ENCODE results near the gene WNT7A. TPM values are rescaled to one million over a fixed set of nuclear protein-coding genes. Genes with fewer than 3 reads are reported as not detected.

The WNT7A gene
- total and polyA plus RNA-seq, 2 experiments from 2014 or later: not detected

- Histone ChIP-seq H3K79me2 (ENCODE audit: insufficient read depth) (no peaks in the 10 kb centered on the region), H3K27ac (no peak overlapping the region), H2AFZ (no peak overlapping the region), H3K4me2 (ENCODE audit: unreplicated experiment) (no peak overlapping the region), H3F3A (ENCODE audit: insufficient read depth) (no peaks in the 10 kb centered on the region), H3K9ac (no peak overlapping the region), H3K4me1 (ENCODE audit: insufficient read depth) (no peaks in the 10 kb centered on the region), H4K20me1 (ENCODE audit: insufficient read depth) (no peaks in the 10 kb centered on the region), H3K27me3 (replicated peaks; ENCODE audit: insufficient read depth) (peaks cover 30% of the 10 kb centered on the region), H3K9me2 (ENCODE audit: insufficient read depth) (no peaks in the 10 kb centered on the region), H3K36me3 (ENCODE audit: low read depth) (no peaks in the 10 kb centered on the region), H3K4me3 (no peak overlapping the region), H3K9me3 (ENCODE audit: low read depth) (no peaks in the 10 kb centered on the region)
- no peak for TF ChIP-seq EZH2 (IDR thresholded peaks at IDR 0.05; ENCODE audit: insufficient read depth, poor library complexity, severe bottlenecking)
- no peak for TF ChIP-seq EZH2phosphoT487 (IDR thresholded peaks at IDR 0.05; ENCODE audit: insufficient read depth, low read depth)
- in situ Hi-C loops (cut with MboI): no loop called here
- DNase-seq: no peak
- WGBS, 2 experiments (ENCODE audit: low coverage in 1 of 2, low lambda C conversion rate in 2 of 2, missing lambda C conversion rate in 2 of 2): 35 to 36% methylated on average over 27 to 29 of the region's 29 CpGs
Observed at GRCh38 chr3:13792512-13793371, 87.1 kb downstream of the WNT7A start.

- no peak for DNase-seq
- H3K27me3 ChIP-seq (replicated peaks; ENCODE audit: insufficient read depth): peaks cover 25% of the 10 kb centered on the region
- no peaks in the 10 kb centered on the region for H4K20me1 ChIP-seq (ENCODE audit: insufficient read depth)
- TF ChIP-seq EZH2phosphoT487 (IDR thresholded peaks at IDR 0.05; ENCODE audit: insufficient read depth, low read depth) (no peak), EZH2 (IDR thresholded peaks at IDR 0.05; ENCODE audit: insufficient read depth, poor library complexity, severe bottlenecking) (no peak)
- H3K9ac ChIP-seq: no peak overlapping the region
- no peak overlapping the region for H2AFZ ChIP-seq
- no peaks in the 10 kb centered on the region for H3K36me3 ChIP-seq (ENCODE audit: low read depth)
- H3K27ac ChIP-seq: no peak overlapping the region
- no peaks in the 10 kb centered on the region for H3F3A ChIP-seq (ENCODE audit: insufficient read depth)
- in situ Hi-C loops (cut with MboI): no loop called here
- 48 to 51% methylated on average over 9 of the region's 9 CpGs for WGBS, 2 experiments (ENCODE audit: low coverage in 1 of 2, low lambda C conversion rate in 2 of 2, missing lambda C conversion rate in 2 of 2)
- no peaks in the 10 kb centered on the region for H3K4me1 ChIP-seq (ENCODE audit: insufficient read depth)
- H3K79me2 ChIP-seq (ENCODE audit: insufficient read depth): no peaks in the 10 kb centered on the region
- no peaks in the 10 kb centered on the region for H3K9me2 ChIP-seq (ENCODE audit: insufficient read depth)
- no peak overlapping the region for H3K4me2 ChIP-seq (ENCODE audit: unreplicated experiment)
- H3K4me3 ChIP-seq: no peak overlapping the region
- H3K9me3 ChIP-seq (ENCODE audit: low read depth): no peaks in the 10 kb centered on the region
Observed at GRCh38 chr3:13792051-13792490, 87.8 kb downstream of the WNT7A start.

GRCh38 chr3:13791198-13792050 is 88.4 kb downstream of the WNT7A start:
- no peak overlapping the region for H2AFZ ChIP-seq
- no peaks in the 10 kb centered on the region for H3K4me1 ChIP-seq (ENCODE audit: insufficient read depth)
- no peaks in the 10 kb centered on the region for H3K79me2 ChIP-seq (ENCODE audit: insufficient read depth)
- H3K27ac ChIP-seq: no peak overlapping the region
- WGBS, 2 experiments (ENCODE audit: low coverage in 1 of 2, low lambda C conversion rate in 2 of 2, missing lambda C conversion rate in 2 of 2): 32 to 37% methylated on average over 14 of the region's 14 CpGs
- H3K9me2 ChIP-seq (ENCODE audit: insufficient read depth): no peaks in the 10 kb centered on the region
- H3K9ac ChIP-seq: no peak overlapping the region
- no peaks in the 10 kb centered on the region for H4K20me1 ChIP-seq (ENCODE audit: insufficient read depth)
- peaks cover 18% of the 10 kb centered on the region for H3K27me3 ChIP-seq (replicated peaks; ENCODE audit: insufficient read depth)
- H3K36me3 ChIP-seq (ENCODE audit: low read depth): no peaks in the 10 kb centered on the region
- no peaks in the 10 kb centered on the region for H3K9me3 ChIP-seq (ENCODE audit: low read depth)
- TF ChIP-seq EZH2 (IDR thresholded peaks at IDR 0.05; ENCODE audit: insufficient read depth, poor library complexity, severe bottlenecking) (no peak), EZH2phosphoT487 (IDR thresholded peaks at IDR 0.05; ENCODE audit: insufficient read depth, low read depth) (no peak)
- in situ Hi-C loops (cut with MboI): no loop called here
- no peak overlapping the region for H3K4me3 ChIP-seq
- H3F3A ChIP-seq (ENCODE audit: insufficient read depth): no peaks in the 10 kb centered on the region
- no peak overlapping the region for H3K4me2 ChIP-seq (ENCODE audit: unreplicated experiment)
- no peak for DNase-seq

- no peaks in the 10 kb centered on the region for H3F3A ChIP-seq (ENCODE audit: insufficient read depth)
- in situ Hi-C loops (cut with MboI): no loop called here
- no peak overlapping the region for H3K4me2 ChIP-seq (ENCODE audit: unreplicated experiment)
- H3K9me3 ChIP-seq (ENCODE audit: low read depth): no peaks in the 10 kb centered on the region
- no peaks in the 10 kb centered on the region for H4K20me1 ChIP-seq (ENCODE audit: insufficient read depth)
- no peaks in the 10 kb centered on the region for H3K4me1 ChIP-seq (ENCODE audit: insufficient read depth)
- H3K4me3 ChIP-seq: no peak overlapping the region
- TF ChIP-seq EZH2phosphoT487 (IDR thresholded peaks at IDR 0.05; ENCODE audit: insufficient read depth, low read depth) (no peak), EZH2 (IDR thresholded peaks at IDR 0.05; ENCODE audit: insufficient read depth, poor library complexity, severe bottlenecking) (no peak)
- no peak for DNase-seq
- H3K27me3 ChIP-seq (replicated peaks; ENCODE audit: insufficient read depth): peaks cover 17% of the 10 kb centered on the region
- WGBS, 2 experiments (ENCODE audit: low coverage in 1 of 2, low lambda C conversion rate in 2 of 2, missing lambda C conversion rate in 2 of 2): 32 to 36% methylated on average over 13 of the region's 13 CpGs
- H3K9me2 ChIP-seq (ENCODE audit: insufficient read depth): no peaks in the 10 kb centered on the region
- H3K9ac ChIP-seq: no peak overlapping the region
- H3K79me2 ChIP-seq (ENCODE audit: insufficient read depth): no peaks in the 10 kb centered on the region
- H3K27ac ChIP-seq: no peak overlapping the region
- H2AFZ ChIP-seq: no peak overlapping the region
- H3K36me3 ChIP-seq (ENCODE audit: low read depth): no peaks in the 10 kb centered on the region
Observed at GRCh38 chr3:13790376-13791197, 89.3 kb downstream of the WNT7A start.
